Ovary (tissue), 3 donors: ENCODE measurements around the gene ZNF567.

Source experiments
- CTCF ChIP-seq, 3 donors: fragments of 450-650 bp in 2 of 3; fragments of 200-600 bp in 1 of 3; IDR thresholded peaks; one replicate each; pipeline versions ENCODE4 v1.5.1 to v1.8.0; 2016 to 2022; ENCODE audit warnings: antibody characterized with exemption in 3 of 3, mild to moderate bottlenecking in 1 of 3
- EP300 ChIP-seq: sonication (generic); formaldehyde crosslinking; IDR thresholded peaks from one replicate; pipeline ENCODE4 v1.6.1; 2017; ENCODE audit warnings: antibody characterized with exemption
- POLR2A ChIP-seq: fragments of 450-650 bp; IDR thresholded peaks from one replicate; pipeline ENCODE4 v1.6.1; 2017; ENCODE audit warnings: antibody characterized with exemption, mild to moderate bottlenecking, moderate library complexity
- donor health status: DM: no; HTN: no; CAD: no.

GRCh38 chr19:36674201-36674600 lies 13.2 kb upstream of the ZNF567 start:
- TF ChIP-seq POLR2A (no peak), CTCF (IDR thresholded peaks at IDR 0.05) (no peak), EP300 (no peak)
